Activated naive CD4-positive, alpha-beta T cell treated with anti-CD3 and anti-CD28 coated beads for 36 hours (primary cell): Measurements from ENCODE around the gene POLRMT. TPM values are rescaled to one million over a fixed set of nuclear protein-coding genes. Genes with fewer than 3 reads are reported as not detected.
"Not testable (repeated sequence)": the region's sequence is repeated elsewhere in the genome, so short reads cannot be mapped to it uniquely, and the experiment has no call there.

Experiments
- CTCF ChIA-PET: fragments of 350-600 bp; sonication (Branson Sonifier 250); formaldehyde crosslinking; loops from one replicate; lab custom pipeline; 2021; ENCODE audit warnings: antibody characterized with exemption; lab: Charles Lee
- DNase-seq: peaks from one replicate; pipeline ENCODE4 v3.0.0-alpha.2; 2020
- H3K27ac Mint-ChIP-seq: one replicate; pipeline ENCODE4 v1.8.0; 2021; ENCODE audit warnings: mild to moderate bottlenecking, mixed read lengths
- H3K27me3 Mint-ChIP-seq: one replicate; pipeline ENCODE4 v1.8.0; 2021; ENCODE audit warnings: low read depth, mixed read lengths
- H3K36me3 Mint-ChIP-seq: one replicate; pipeline ENCODE4 v1.8.0; 2021; ENCODE audit warnings: low read depth, mixed read lengths
- H3K4me1 Mint-ChIP-seq: one replicate; pipeline ENCODE4 v1.8.0; 2021; ENCODE audit warnings: low read depth, mixed read lengths
- H3K4me3 Mint-ChIP-seq: one replicate; pipeline ENCODE4 v1.8.0; 2021; ENCODE audit warnings: mild to moderate bottlenecking, moderate library complexity, mixed read lengths
- H3K9me3 Mint-ChIP-seq: one replicate; pipeline ENCODE4 v1.8.0; 2021; ENCODE audit warnings: mixed read lengths
- intact Hi-C: fragments of 100-400 bp; cut with micrococcal nuclease; formaldehyde crosslinking; loops from one replicate; pipeline ENCODE4 v1.15.1; 2023
- total RNA-seq, 2 experiments: library from RNA; stranded (reverse); gene quantifications; one replicate each; pipeline ENCODE4 v1.2.3, GENCODE V29; 2021

Gene POLRMT
- total RNA-seq, 2 experiments from 2014 or later = 63.8 to 65.6 TPM

- Mint-ChIP-seq H3K27ac (no peak overlapping the region), H3K4me1 (peaks cover 26% of the 10 kb centered on the region), H3K4me3 (no peak overlapping the region), H3K9me3 (no peaks in the 10 kb centered on the region), H3K36me3 (peaks cover 2% of the 10 kb centered on the region), H3K27me3 (no peaks in the 10 kb centered on the region)
- CTCF ChIA-PET = interaction anchor here (0.7 to 1.2 kb wide), 3 partner anchors 22 to 124 kb away, joined by 3 to 4 read pairs (median 3); no protein-coding TSS in a partner anchor
- intact Hi-C loops = no loop called here
- DNase-seq = no peak
These were observed 25.0 kb downstream of the POLRMT start for GRCh38 chr19:608155-609003.

GRCh38 chr19:607301-608154 is 25.8 kb downstream of the POLRMT start:
- no peak overlapping the region for H3K27ac Mint-ChIP-seq
- DNase-seq = no peak
- no peak overlapping the region for H3K4me3 Mint-ChIP-seq
- no peaks in the 10 kb centered on the region for H3K27me3 Mint-ChIP-seq
- H3K36me3 Mint-ChIP-seq = no peaks in the 10 kb centered on the region
- H3K9me3 Mint-ChIP-seq = no peaks in the 10 kb centered on the region
- CTCF ChIA-PET = interaction anchor here (0.6 to 1.6 kb wide), 4 partner anchors 18 to 124 kb away, joined by 3 to 4 read pairs (median 4); no protein-coding TSS in a partner anchor
- H3K4me1 Mint-ChIP-seq = peaks cover 22% of the 10 kb centered on the region
- intact Hi-C loops = no loop called here

- H3K27ac Mint-ChIP-seq, H3K4me1 Mint-ChIP-seq, H3K27me3 Mint-ChIP-seq, H3K9me3 Mint-ChIP-seq, intact Hi-C loops, H3K4me3 Mint-ChIP-seq, H3K36me3 Mint-ChIP-seq: not testable (repeated sequence)
- CTCF ChIA-PET = interaction anchor here (1.6 kb wide), 1 partner anchor 21 kb away, joined by 4 read pairs; no protein-coding TSS in a partner anchor
- peak; percentile 38 for DNase-seq
These were observed 28.0 kb downstream of the POLRMT start for GRCh38 chr19:605061-605971.

GRCh38 chr19:604355-604754 is 29.0 kb downstream of the POLRMT start:
- H3K36me3 Mint-ChIP-seq = no peaks in the 10 kb centered on the region
- H3K4me1 Mint-ChIP-seq = no peaks in the 10 kb centered on the region
- DNase-seq = peak; percentile 61
- H3K4me3 Mint-ChIP-seq = no peak overlapping the region
- intact Hi-C loops = no loop called here
- H3K9me3 Mint-ChIP-seq = no peaks in the 10 kb centered on the region
- H3K27me3 Mint-ChIP-seq = no peaks in the 10 kb centered on the region
- no peak overlapping the region for H3K27ac Mint-ChIP-seq
- CTCF ChIA-PET = no interaction called here

GRCh38 chr19:603779-604178 is 29.6 kb downstream of the POLRMT start:
- H3K36me3 Mint-ChIP-seq, CTCF ChIA-PET, H3K4me3 Mint-ChIP-seq, intact Hi-C loops, H3K4me1 Mint-ChIP-seq, H3K27ac Mint-ChIP-seq, H3K9me3 Mint-ChIP-seq, DNase-seq, H3K27me3 Mint-ChIP-seq: not testable (repeated sequence)

- H3K27me3 Mint-ChIP-seq, H3K4me3 Mint-ChIP-seq, DNase-seq, CTCF ChIA-PET, H3K36me3 Mint-ChIP-seq, H3K4me1 Mint-ChIP-seq, H3K9me3 Mint-ChIP-seq, H3K27ac Mint-ChIP-seq, intact Hi-C loops: not testable (repeated sequence)
These were observed 30.1 kb downstream of the POLRMT start for GRCh38 chr19:603302-603639.

GRCh38 chr19:602391-603301 is 30.7 kb downstream of the POLRMT start:
- CTCF ChIA-PET = no interaction called here
- DNase-seq = no peak
- Mint-ChIP-seq H3K9me3 (no peaks in the 10 kb centered on the region), H3K27ac (no peak overlapping the region), H3K4me1 (no peaks in the 10 kb centered on the region), H3K27me3 (no peaks in the 10 kb centered on the region), H3K4me3 (no peak overlapping the region), H3K36me3 (no peaks in the 10 kb centered on the region)
- intact Hi-C loops = no loop called here

GRCh38 chr19:601790-602189 is 31.5 kb downstream of the POLRMT start:
- H3K4me3 Mint-ChIP-seq = no peak overlapping the region
- CTCF ChIA-PET = interaction anchor here (0.8 kb wide), 1 partner anchor 65 kb away, joined by 4 read pairs; no protein-coding TSS in a partner anchor
- intact Hi-C loops = no loop called here
- DNase-seq = no peak
- no peaks in the 10 kb centered on the region for H3K4me1 Mint-ChIP-seq
- H3K36me3 Mint-ChIP-seq = no peaks in the 10 kb centered on the region
- H3K9me3 Mint-ChIP-seq = no peaks in the 10 kb centered on the region
- H3K27me3 Mint-ChIP-seq = no peaks in the 10 kb centered on the region
- H3K27ac Mint-ChIP-seq = no peak overlapping the region

- intact Hi-C loops = no loop called here
- CTCF ChIA-PET = interaction anchor here (0.8 kb wide), 1 partner anchor 66 kb away, joined by 4 read pairs; no protein-coding TSS in a partner anchor
- DNase-seq = no peak
- Mint-ChIP-seq H3K27ac (no peak overlapping the region), H3K9me3 (no peaks in the 10 kb centered on the region), H3K27me3 (no peaks in the 10 kb centered on the region), H3K36me3 (no peaks in the 10 kb centered on the region), H3K4me1 (no peaks in the 10 kb centered on the region), H3K4me3 (no peak overlapping the region)
These were observed 32.0 kb downstream of the POLRMT start for GRCh38 chr19:601310-601709.

GRCh38 chr19:597406-598315 is 35.7 kb downstream of the POLRMT start:
- intact Hi-C loops = no loop called here
- Mint-ChIP-seq H3K27ac (no peak overlapping the region), H3K36me3 (no peaks in the 10 kb centered on the region), H3K4me1 (no peaks in the 10 kb centered on the region), H3K4me3 (no peak overlapping the region), H3K9me3 (no peaks in the 10 kb centered on the region), H3K27me3 (peaks cover 4% of the 10 kb centered on the region)
- peak; percentile 34 for DNase-seq
- CTCF ChIA-PET = interaction anchor here (0.6 kb wide), 1 partner anchor 251 kb away, joined by 3 read pairs; no protein-coding TSS in a partner anchor
